Keratinocyte (primary cell): ENCODE results near the gene TFDP2.

Experiments
- CTCF ChIP-seq, 3 experiments: IDR thresholded peaks in 1 of 3; conservative IDR thresholded peaks in 1 of 3; optimal IDR thresholded peaks in 1 of 3; 2 replicates in 2 of 3; 3 replicates in 1 of 3; pipeline versions ENCODE3 to v1.5.1; 2011; ENCODE audit warnings: low read length in 3 of 3, mild to moderate bottlenecking in 3 of 3, moderate library complexity in 2 of 3, control low read depth in 1 of 3, inconsistent platforms in 1 of 3; ENCODE audit not compliant: insufficient read depth in 2 of 3; ENCODE audit errors: extremely low read depth in 1 of 3
- EZH2 ChIP-seq: IDR thresholded peaks from one replicate; pipeline ENCODE4 v1.6.1; 2012; ENCODE audit warnings: inconsistent platforms, mild to moderate bottlenecking, low read length, moderate library complexity

DNA sequence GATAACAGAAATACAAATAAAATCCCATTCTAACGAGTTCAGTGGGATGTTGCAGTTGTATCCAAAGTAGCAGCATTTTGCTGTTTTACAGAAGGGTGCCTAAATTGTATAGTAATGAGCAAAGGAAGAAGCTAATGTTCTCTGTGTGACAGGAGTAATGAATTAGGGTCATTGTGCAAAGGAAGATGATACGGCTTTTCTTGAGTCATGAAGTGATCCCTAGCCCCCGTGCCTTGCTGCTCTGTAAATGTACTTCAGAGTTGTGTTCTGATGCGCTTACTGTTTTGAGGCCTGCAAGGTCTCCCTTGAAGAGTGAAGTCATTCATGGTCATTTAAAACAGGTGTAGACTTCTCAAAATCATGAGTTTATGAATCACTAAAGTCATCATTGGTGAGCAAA, 235.0 kb downstream of the TFDP2 start:
- TF ChIP-seq CTCF (optimal IDR thresholded peaks at IDR 0.05 in 1 of 3, IDR thresholded peaks at IDR 0.05 in 1 of 3, conservative IDR thresholded peaks at IDR 0.05 in 1 of 3; ENCODE audit: extremely low read depth in 1 of 3, insufficient read depth in 2 of 3, low read length in 3 of 3) = no peak
- no peak for TF ChIP-seq EZH2
